Endothelial cell of umbilical vein (primary cell): ENCODE data around the gene COL6A2.

ENCODE experiments used
- CTCF ChIP-seq, 2 donors: IDR thresholded peaks; 1 replicate in 1 of 2; 2 replicates in 1 of 2; pipeline ENCODE4 v1.5.1; 2011; ENCODE audit warnings: low read length in 2 of 2, mild to moderate bottlenecking in 2 of 2, moderate library complexity in 2 of 2, control low read depth in 1 of 2, inconsistent platforms in 1 of 2, low read depth in 1 of 2; ENCODE audit not compliant: insufficient read depth in 1 of 2; ENCODE audit errors: extremely low read depth in 1 of 2
- EZH2 ChIP-seq: IDR thresholded peaks from 2 replicates; pipeline ENCODE4 v1.6.1; 2012; ENCODE audit warnings: borderline replicate concordance, low read depth, mild to moderate bottlenecking, moderate library complexity, low read length, inconsistent platforms; ENCODE audit not compliant: severe bottlenecking
- FOS ChIP-seq: IDR thresholded peaks from 2 replicates; pipeline ENCODE4 v1.6.1; 2011; ENCODE audit warnings: mild to moderate bottlenecking, low read length, moderate library complexity, borderline replicate concordance; ENCODE audit not compliant: insufficient read depth
- GATA2 ChIP-seq: IDR thresholded peaks from 2 replicates; pipeline ENCODE4 v1.7.0; 2011; ENCODE audit warnings: low read depth, mild to moderate bottlenecking, moderate library complexity, mixed read lengths, low read length; ENCODE audit not compliant: insufficient read length, insufficient read depth
- JUN ChIP-seq: IDR thresholded peaks from 2 replicates; pipeline ENCODE4 v1.6.1; 2011; ENCODE audit warnings: borderline replicate concordance, low read depth; ENCODE audit not compliant: insufficient read length, insufficient read depth
- MYC ChIP-seq: IDR thresholded peaks from one replicate; pipeline ENCODE4 v1.6.1; 2011; ENCODE audit warnings: mild to moderate bottlenecking, low read depth, low read length
- POLR2A ChIP-seq: IDR thresholded peaks from 2 replicates; pipeline ENCODE4 v1.6.1; 2012; ENCODE audit warnings: low read depth, mild to moderate bottlenecking, control low read depth, low read length
- POLR2AphosphoS5 ChIP-seq: IDR thresholded peaks from 2 replicates; pipeline ENCODE4 v1.6.1; 2012; ENCODE audit warnings: low read depth, mild to moderate bottlenecking, control low read depth, low read length, moderate library complexity; ENCODE audit not compliant: insufficient read depth
- TF ChIP-seq, protein P1 (sequence below): IDR thresholded peaks from 2 replicates; pipeline ENCODE4 v1.6.1; 2011; ENCODE audit not compliant: insufficient read depth, insufficient read length

GRCh38 chr21:46168238-46168637 is 70.3 kb downstream of the COL6A2 start:
- TF ChIP-seq CTCF (IDR thresholded peaks at IDR 0.05; ENCODE audit: extremely low read depth in 1 of 2, insufficient read depth in 1 of 2, low read depth in 1 of 2, low read length in 2 of 2), result no peak
- no peak for TF ChIP-seq POLR2A
- TF ChIP-seq, protein P1, sequence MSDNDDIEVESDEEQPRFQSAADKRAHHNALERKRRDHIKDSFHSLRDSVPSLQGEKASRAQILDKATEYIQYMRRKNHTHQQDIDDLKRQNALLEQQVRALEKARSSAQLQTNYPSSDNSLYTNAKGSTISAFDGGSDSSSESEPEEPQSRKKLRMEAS, result no peak
- TF ChIP-seq EZH2, result no peak
- no peak for TF ChIP-seq JUN
- TF ChIP-seq MYC, result no peak
- no peak for TF ChIP-seq POLR2AphosphoS5
- TF ChIP-seq GATA2, result no peak
- no peak for TF ChIP-seq FOS
